HG02798 (cell line): ENCODE data around the gene FMN2.
"Not testable (repeated sequence)": the region's sequence is repeated elsewhere in the genome, so short reads cannot be mapped to it uniquely, and the experiment has no call there.

Experiments
- ATAC-seq: cut with Tn5 transposase; IDR thresholded peaks from one replicate; pipeline ENCODE4 v1.9.1; 2021; ENCODE audit warnings: mild to moderate bottlenecking; ENCODE audit not compliant: unreplicated experiment, poor library complexity

FMN2 gene

GRCh38 chr1:240241278-240241677, 149.6 kb downstream of the FMN2 start:
- ATAC-seq = no peak

GRCh38 chr1:240242601-240243144, 151.0 kb downstream of the FMN2 start:
- ATAC-seq = no peak

GRCh38 chr1:240244968-240245628, 153.4 kb downstream of the FMN2 start:
- no peak for ATAC-seq

- no peak for ATAC-seq
Measured at GRCh38 chr1:240245629-240246020, 153.9 kb downstream of the FMN2 start.

- no peak for ATAC-seq
Measured at GRCh38 chr1:240247899-240248298, 156.2 kb downstream of the FMN2 start.

- ATAC-seq = no peak
Measured at GRCh38 chr1:240254006-240254405, 162.3 kb downstream of the FMN2 start.

- ATAC-seq = no peak
Measured at GRCh38 chr1:240254778-240255291, 163.2 kb downstream of the FMN2 start.

- ATAC-seq = no peak
Measured at GRCh38 chr1:240255922-240256321, 164.2 kb downstream of the FMN2 start.

- no peak for ATAC-seq
Measured at GRCh38 chr1:240256836-240257503, 165.3 kb downstream of the FMN2 start.

GRCh38 chr1:240258910-240259309, 167.2 kb downstream of the FMN2 start:
- ATAC-seq = no peak

- not testable (repeated sequence) for ATAC-seq
Measured at GRCh38 chr1:240264494-240264893, 172.8 kb downstream of the FMN2 start.

- ATAC-seq = no peak
Measured at GRCh38 chr1:240271081-240271480, 179.4 kb downstream of the FMN2 start.

GRCh38 chr1:240274569-240274968, 182.9 kb downstream of the FMN2 start:
- ATAC-seq = no peak

GRCh38 chr1:240275219-240275618, 183.5 kb downstream of the FMN2 start:
- ATAC-seq = not testable (repeated sequence)

GRCh38 chr1:240278082-240278481, 186.4 kb downstream of the FMN2 start:
- no peak for ATAC-seq

- ATAC-seq = no peak
Measured at GRCh38 chr1:240280560-240281322, 189.1 kb downstream of the FMN2 start.

- ATAC-seq = no peak
Measured at GRCh38 chr1:240282061-240282830, 190.6 kb downstream of the FMN2 start.

- ATAC-seq = no peak
Measured at GRCh38 chr1:240284656-240285414, 193.2 kb downstream of the FMN2 start.

- no peak for ATAC-seq
Measured at GRCh38 chr1:240285540-240285939, 193.9 kb downstream of the FMN2 start.
